Sigmoid colon (tissue), 4 donors: Measurements from ENCODE around the gene GGTLC2.

Experiments
- CTCF ChIP-seq, 4 experiments: fragments of 450-650 bp in 3 of 4; fragments of 200-600 bp in 1 of 4; IDR thresholded peaks; one replicate each; pipeline ENCODE4 v1.5.1; 2016 to 2019; ENCODE audit warnings: antibody characterized with exemption in 4 of 4, mild to moderate bottlenecking in 3 of 4, moderate library complexity in 2 of 4
- EP300 ChIP-seq, 4 donors: sonication (generic); formaldehyde crosslinking; IDR thresholded peaks; one replicate each; pipeline ENCODE4 v1.6.1; 2017; ENCODE audit warnings: antibody characterized with exemption in 4 of 4
- POLR2AphosphoS5 ChIP-seq, 4 donors: sonication (generic); formaldehyde crosslinking; IDR thresholded peaks; one replicate each; pipeline ENCODE4 v1.6.1; 2017; ENCODE audit warnings: antibody characterized with exemption in 4 of 4

DNA sequence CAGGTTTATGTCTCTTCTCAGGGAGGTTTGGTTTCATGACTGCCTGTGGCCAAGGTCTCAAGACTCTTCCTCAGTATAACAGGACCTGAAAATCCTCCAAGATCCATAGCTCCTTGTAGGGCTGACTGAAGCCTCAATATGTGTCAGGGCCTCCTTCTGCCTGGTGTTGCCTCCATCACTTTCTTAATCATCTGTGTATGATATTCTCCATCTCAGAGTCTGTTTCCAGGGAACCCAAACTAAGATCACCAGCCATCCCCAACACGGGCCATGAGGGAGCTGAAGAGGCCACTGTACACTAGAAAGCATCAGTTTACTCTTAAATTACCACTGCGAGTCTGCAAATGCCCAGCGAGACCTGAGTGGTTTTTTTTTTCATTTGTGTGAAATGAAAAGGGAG is 17.7 kb downstream of the GGTLC2 start:
- no peak for TF ChIP-seq CTCF (IDR thresholded peaks at IDR 0.05)
- TF ChIP-seq EP300 (IDR thresholded peaks at IDR 0.05): no peak
- no peak for TF ChIP-seq POLR2AphosphoS5 (IDR thresholded peaks at IDR 0.05)
